Stimulated activated memory B cell treated with anti-CD40 and anti-IgM and Interleukin-4, amounts not matched to agents 10 μg/mL and 1 μg/mL and 100 μg/mL, for 72 hours (primary cell): ENCODE data around the gene PSD2.

Source experiments
- ATAC-seq: fragments of 150-1000 bp; cut with Tn5 transposase; 2 replicates; pipeline ENCODE4 v1.10.0; 2021
- H3K27ac Mint-ChIP-seq: one replicate; pipeline ENCODE4 v1.8.0; 2022; ENCODE audit warnings: mild to moderate bottlenecking, mixed read lengths
- H3K27me3 Mint-ChIP-seq: one replicate; pipeline ENCODE4 v1.8.0; 2022; ENCODE audit warnings: mixed read lengths
- H3K36me3 Mint-ChIP-seq: one replicate; pipeline ENCODE4 v1.8.0; 2022; ENCODE audit warnings: mixed read lengths
- H3K4me1 Mint-ChIP-seq: one replicate; pipeline ENCODE4 v1.8.0; 2022; ENCODE audit warnings: mixed read lengths
- H3K4me3 Mint-ChIP-seq: one replicate; pipeline ENCODE4 v1.8.0; 2022; ENCODE audit warnings: mild to moderate bottlenecking, moderate library complexity, mixed read lengths
- H3K9me3 Mint-ChIP-seq: one replicate; pipeline ENCODE4 v1.8.0; 2022; ENCODE audit warnings: mixed read lengths

PSD2 gene

GRCh38 chr5:139760066-139761056 lies 35.2 kb upstream of the PSD2 start:
- H3K4me3 Mint-ChIP-seq: no peak overlapping the region
- H3K27me3 Mint-ChIP-seq: peaks cover 20% of the 10 kb centered on the region
- peaks cover 60% of the 10 kb centered on the region for H3K4me1 Mint-ChIP-seq
- ATAC-seq: no peak
- H3K27ac Mint-ChIP-seq: peak overlapping the region; percentile 1
- no peaks in the 10 kb centered on the region for H3K9me3 Mint-ChIP-seq
- no peaks in the 10 kb centered on the region for H3K36me3 Mint-ChIP-seq

GRCh38 chr5:139761057-139761450 lies 34.6 kb upstream of the PSD2 start:
- Mint-ChIP-seq H3K36me3 (no peaks in the 10 kb centered on the region), H3K27ac (no peak overlapping the region), H3K4me1 (peaks cover 60% of the 10 kb centered on the region), H3K4me3 (no peak overlapping the region), H3K9me3 (no peaks in the 10 kb centered on the region), H3K27me3 (peaks cover 22% of the 10 kb centered on the region)
- no peak for ATAC-seq

- H3K4me3 Mint-ChIP-seq: no peak overlapping the region
- no peaks in the 10 kb centered on the region for H3K9me3 Mint-ChIP-seq
- peaks cover 56% of the 10 kb centered on the region for H3K4me1 Mint-ChIP-seq
Measured at GRCh38 chr5:139761501-139761900, 34.1 kb upstream of the PSD2 start.

GRCh38 chr5:139762615-139763170 lies 32.9 kb upstream of the PSD2 start:
- Mint-ChIP-seq H3K9me3 (no peaks in the 10 kb centered on the region), H3K27me3 (peaks cover 22% of the 10 kb centered on the region), H3K4me3 (no peak overlapping the region), H3K36me3 (no peaks in the 10 kb centered on the region), H3K27ac (no peak overlapping the region), H3K4me1 (peaks cover 53% of the 10 kb centered on the region)
- no peak for ATAC-seq

More at GRCh38 chr5:139761501-139761900, 34.1 kb upstream of the PSD2 start:
- ATAC-seq: no peak
- no peaks in the 10 kb centered on the region for H3K36me3 Mint-ChIP-seq
- no peak overlapping the region for H3K27ac Mint-ChIP-seq
- H3K27me3 Mint-ChIP-seq: peaks cover 22% of the 10 kb centered on the region

- no peak for ATAC-seq
- H3K27ac Mint-ChIP-seq: peak overlapping the region; percentile 11
- peaks cover 46% of the 10 kb centered on the region for H3K4me1 Mint-ChIP-seq
- H3K36me3 Mint-ChIP-seq: no peaks in the 10 kb centered on the region
- H3K4me3 Mint-ChIP-seq: no peak overlapping the region
- peaks cover 22% of the 10 kb centered on the region for H3K27me3 Mint-ChIP-seq
- H3K9me3 Mint-ChIP-seq: no peaks in the 10 kb centered on the region
Measured at GRCh38 chr5:139763280-139763929, 32.2 kb upstream of the PSD2 start.

GRCh38 chr5:139763930-139764791 lies 31.4 kb upstream of the PSD2 start:
- peak; percentile 4 for ATAC-seq
- H3K36me3 Mint-ChIP-seq: no peaks in the 10 kb centered on the region
- peak overlapping the region; percentile 49 for H3K4me3 Mint-ChIP-seq
- peak overlapping the region; percentile 11 for H3K27ac Mint-ChIP-seq
- H3K27me3 Mint-ChIP-seq: peaks cover 22% of the 10 kb centered on the region
- H3K4me1 Mint-ChIP-seq: peaks cover 41% of the 10 kb centered on the region
- H3K9me3 Mint-ChIP-seq: no peaks in the 10 kb centered on the region

GRCh38 chr5:139764886-139765408 lies 30.7 kb upstream of the PSD2 start:
- peak overlapping the region; percentile 73 for H3K4me3 Mint-ChIP-seq
- ATAC-seq: no peak
- no peaks in the 10 kb centered on the region for H3K36me3 Mint-ChIP-seq
- H3K27me3 Mint-ChIP-seq: peaks cover 22% of the 10 kb centered on the region
- peaks cover 33% of the 10 kb centered on the region for H3K4me1 Mint-ChIP-seq
- H3K27ac Mint-ChIP-seq: peak overlapping the region; percentile 74
- no peaks in the 10 kb centered on the region for H3K9me3 Mint-ChIP-seq

- Mint-ChIP-seq H3K27me3 (peaks cover 22% of the 10 kb centered on the region), H3K27ac (peak overlapping the region; percentile 74), H3K4me1 (peaks cover 26% of the 10 kb centered on the region), H3K9me3 (no peaks in the 10 kb centered on the region), H3K4me3 (peak overlapping the region; percentile 73), H3K36me3 (no peaks in the 10 kb centered on the region)
- ATAC-seq: peak; percentile 86
Measured at GRCh38 chr5:139765409-139766217, 30.0 kb upstream of the PSD2 start.

GRCh38 chr5:139767960-139768359 lies 27.6 kb upstream of the PSD2 start:
- no peak overlapping the region for H3K27ac Mint-ChIP-seq
- no peak for ATAC-seq
- H3K27me3 Mint-ChIP-seq: peaks cover 29% of the 10 kb centered on the region
- no peaks in the 10 kb centered on the region for H3K9me3 Mint-ChIP-seq
- H3K4me3 Mint-ChIP-seq: no peak overlapping the region
- no peaks in the 10 kb centered on the region for H3K36me3 Mint-ChIP-seq
- H3K4me1 Mint-ChIP-seq: peaks cover 25% of the 10 kb centered on the region

GRCh38 chr5:139768807-139769465 lies 26.7 kb upstream of the PSD2 start:
- no peaks in the 10 kb centered on the region for H3K9me3 Mint-ChIP-seq
- H3K27ac Mint-ChIP-seq: no peak overlapping the region
- peaks cover 20% of the 10 kb centered on the region for H3K4me1 Mint-ChIP-seq
- no peak overlapping the region for H3K4me3 Mint-ChIP-seq
- no peaks in the 10 kb centered on the region for H3K36me3 Mint-ChIP-seq
- no peak for ATAC-seq
- peaks cover 29% of the 10 kb centered on the region for H3K27me3 Mint-ChIP-seq

- Mint-ChIP-seq H3K4me1 (peaks cover 21% of the 10 kb centered on the region), H3K27me3 (peaks cover 29% of the 10 kb centered on the region), H3K36me3 (no peaks in the 10 kb centered on the region), H3K9me3 (no peaks in the 10 kb centered on the region), H3K4me3 (no peak overlapping the region), H3K27ac (no peak overlapping the region)
- ATAC-seq: no peak
Measured at GRCh38 chr5:139769477-139769876, 26.1 kb upstream of the PSD2 start.

GRCh38 chr5:139770722-139771121 lies 24.9 kb upstream of the PSD2 start:
- Mint-ChIP-seq H3K36me3 (no peaks in the 10 kb centered on the region), H3K4me1 (peaks cover 20% of the 10 kb centered on the region), H3K27ac (no peak overlapping the region), H3K4me3 (no peak overlapping the region), H3K9me3 (no peaks in the 10 kb centered on the region), H3K27me3 (peaks cover 21% of the 10 kb centered on the region)
- ATAC-seq: no peak

- Mint-ChIP-seq H3K27me3 (peaks cover 21% of the 10 kb centered on the region), H3K9me3 (no peaks in the 10 kb centered on the region), H3K4me1 (peaks cover 20% of the 10 kb centered on the region), H3K27ac (no peak overlapping the region), H3K4me3 (no peak overlapping the region), H3K36me3 (no peaks in the 10 kb centered on the region)
- ATAC-seq: no peak
Measured at GRCh38 chr5:139772089-139772791, 23.4 kb upstream of the PSD2 start.
